NCI-H2029 treated with DMSO at 0.1 percent for 48 hours (cell line): ENCODE results near the gene CCDC142.
A peak's percentile ranks its signal among the peaks of the same experiment; 100 is the strongest.

Source experiments
- DNase-seq: peaks from one replicate; lab custom pipeline; 2025; lab: John Stamatoyannopoulos, UW

Gene CCDC142

GRCh38 chr2:74482801-74483674 is at the start of gene CCDC142, which contains the start of gene TTC31:
CCDC142 (minus strand) TSS chr2:74482998; CDS start chr2:74482837, 161 bp downstream.
TTC31 (plus strand) TSS chr2:74483081; CDS start chr2:74483096, 15 bp downstream.
- DNase-seq = peak; percentile 82

- no peak for DNase-seq
These were observed 49.4 kb upstream of the CCDC142 start for GRCh38 chr2:74532222-74532621.

- no peak for DNase-seq
These were observed 48.9 kb upstream of the CCDC142 start for GRCh38 chr2:74531666-74532065.

GRCh38 chr2:74530239-74531187 is 47.7 kb upstream of the CCDC142 start:
- DNase-seq = no peak

- DNase-seq = peak; percentile 81
These were observed 46.8 kb upstream of the CCDC142 start, which contains the start of the genes AUP1 and HTRA2 for GRCh38 chr2:74529357-74530238. AUP1 (minus strand) TSS chr2:74529706; CDS start chr2:74529629, 77 bp downstream. HTRA2 (plus strand) TSS chr2:74529933; CDS start chr2:74530007, 74 bp downstream.

GRCh38 chr2:74528600-74529356 is 46.0 kb upstream of the CCDC142 start:
- DNase-seq = no peak

GRCh38 chr2:74527741-74528140 is 44.9 kb upstream of the CCDC142 start:
- no peak for DNase-seq

- DNase-seq = no peak
These were observed 43.9 kb upstream of the CCDC142 start for GRCh38 chr2:74526649-74527230.

GRCh38 chr2:74525717-74526648 is 43.2 kb upstream of the CCDC142 start, which contains the start of gene DQX1:
DQX1 (minus strand) TSS chr2:74526231; CDS start chr2:74525729, 502 bp downstream.
- no peak for DNase-seq

GRCh38 chr2:74524955-74525716 is 42.3 kb upstream of the CCDC142 start:
- no peak for DNase-seq

- DNase-seq = no peak
These were observed 41.2 kb upstream of the CCDC142 start for GRCh38 chr2:74524005-74524404.

GRCh38 chr2:74522516-74522915 is 39.7 kb upstream of the CCDC142 start:
- DNase-seq = no peak

GRCh38 chr2:74516650-74517049 is 33.9 kb upstream of the CCDC142 start:
- no peak for DNase-seq

GRCh38 chr2:74515981-74516633 is 33.3 kb upstream of the CCDC142 start:
- DNase-seq = no peak

GRCh38 chr2:74515271-74515980 is 32.6 kb upstream of the CCDC142 start:
- no peak for DNase-seq

GRCh38 chr2:74514368-74515270 is 31.8 kb upstream of the CCDC142 start, which contains the start of gene TLX2:
TLX2 (plus strand) TSS chr2:74514450; CDS start chr2:74514807, 357 bp downstream.
- DNase-seq = no peak
